ENCODE measurements around the gene LRRC18.

The LRRC18 gene

GRCh38 chr10:48872234-48872633 lies 67.4 kb downstream of the LRRC18 start:
- no peak for DNase-seq

Data from fibroblast of skin of right biceps (primary cell).